Left ventricle myocardium inferior (tissue), 1 donor: Measurements from ENCODE around the gene ZDHHC5. TPM values are rescaled to one million over a fixed set of nuclear protein-coding genes. Genes with fewer than 3 reads are reported as not detected.

Experiments used
- DNase-seq: peaks from one replicate; pipeline ENCODE4 v3.0.0-alpha.2; 2020
- H3K27ac ChIP-seq: fragments of 200-600 bp; replicated peaks from 2 replicates; pipeline ENCODE4 v1.8.0; 2021
- H3K27me3 ChIP-seq: fragments of 200-600 bp; 2 replicates; pipeline ENCODE4 v1.8.0; 2021; ENCODE audit warnings: low read depth
- H3K36me3 ChIP-seq: fragments of 200-600 bp; 2 replicates; pipeline ENCODE4 v1.8.0; 2021
- H3K4me1 ChIP-seq: fragments of 200-600 bp; 2 replicates; pipeline ENCODE4 v1.8.0; 2021
- H3K4me3 ChIP-seq: fragments of 200-600 bp; 2 replicates; pipeline ENCODE4 v1.8.0; 2021; ENCODE audit warnings: mild to moderate bottlenecking, moderate library complexity
- H3K9me3 ChIP-seq: fragments of 200-600 bp; replicated peaks from 2 replicates; pipeline ENCODE4 v1.8.0; 2021
- intact Hi-C: fragments of 100-400 bp; cut with micrococcal nuclease; formaldehyde crosslinking; loops from one replicate; pipeline ENCODE4 v1.11.0; 2022
- total RNA-seq: library from RNA; stranded (reverse); fragmentation: NEBNext Ultra II Directional; extraction: Animal tissue kit (Norgen Biotek cat#: 25700); gene quantifications from one replicate; pipeline ENCODE4 v1.2.1, GENCODE V29; 2021
- TF ChIP-seq, protein P1 (sequence below): fragments of 200-600 bp; IDR thresholded peaks from 2 replicates; pipeline ENCODE4 v1.8.0; 2021; ENCODE audit warnings: antibody characterized with exemption, mild to moderate bottlenecking, borderline replicate concordance
- donor health status: DM: no; HTN: yes; CAD: no; lungs with severe emphysema.

The ZDHHC5 gene
- total RNA-seq, 1 donor from 2014 or later: 45.8 TPM

DNA sequence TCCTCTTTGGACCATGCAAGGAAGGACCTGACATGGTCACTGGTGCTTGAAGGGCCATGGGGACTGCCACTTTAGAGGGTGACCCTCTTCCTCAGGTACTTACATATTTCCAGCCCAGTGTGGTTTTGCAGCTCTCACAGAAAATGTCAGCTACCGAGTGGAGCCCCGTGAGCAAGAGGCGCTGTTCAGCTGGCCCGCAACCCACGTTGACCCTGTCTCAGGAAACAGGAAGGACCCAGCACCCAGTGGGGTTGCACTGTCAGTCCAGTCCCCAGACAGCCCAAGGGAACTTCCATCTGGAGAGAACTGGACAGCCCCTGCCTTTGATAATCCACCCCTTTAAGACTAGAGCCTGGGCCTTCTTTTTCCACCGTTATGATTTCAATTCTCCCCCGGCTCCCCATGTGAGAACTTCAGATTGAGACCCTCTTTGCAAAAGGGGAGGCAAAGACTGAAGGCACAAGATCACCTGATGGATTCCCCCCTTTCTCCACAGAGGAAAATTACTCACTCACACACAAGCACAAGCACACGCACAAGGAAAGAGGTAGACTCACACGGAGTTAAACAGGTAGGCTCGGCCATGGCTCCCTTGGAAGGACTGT is 21.6 kb upstream of the ZDHHC5 start:
- Histone ChIP-seq H3K4me1 (peaks cover 63% of the 10 kb centered on the region), H3K36me3 (no peaks in the 10 kb centered on the region), H3K27ac (peak overlapping the region; percentile 77), H3K9me3 (no peaks in the 10 kb centered on the region), H3K4me3 (peak overlapping the region; percentile 3), H3K27me3 (peaks cover 59% of the 10 kb centered on the region)
- DNase-seq: no peak
- TF ChIP-seq, protein P1, sequence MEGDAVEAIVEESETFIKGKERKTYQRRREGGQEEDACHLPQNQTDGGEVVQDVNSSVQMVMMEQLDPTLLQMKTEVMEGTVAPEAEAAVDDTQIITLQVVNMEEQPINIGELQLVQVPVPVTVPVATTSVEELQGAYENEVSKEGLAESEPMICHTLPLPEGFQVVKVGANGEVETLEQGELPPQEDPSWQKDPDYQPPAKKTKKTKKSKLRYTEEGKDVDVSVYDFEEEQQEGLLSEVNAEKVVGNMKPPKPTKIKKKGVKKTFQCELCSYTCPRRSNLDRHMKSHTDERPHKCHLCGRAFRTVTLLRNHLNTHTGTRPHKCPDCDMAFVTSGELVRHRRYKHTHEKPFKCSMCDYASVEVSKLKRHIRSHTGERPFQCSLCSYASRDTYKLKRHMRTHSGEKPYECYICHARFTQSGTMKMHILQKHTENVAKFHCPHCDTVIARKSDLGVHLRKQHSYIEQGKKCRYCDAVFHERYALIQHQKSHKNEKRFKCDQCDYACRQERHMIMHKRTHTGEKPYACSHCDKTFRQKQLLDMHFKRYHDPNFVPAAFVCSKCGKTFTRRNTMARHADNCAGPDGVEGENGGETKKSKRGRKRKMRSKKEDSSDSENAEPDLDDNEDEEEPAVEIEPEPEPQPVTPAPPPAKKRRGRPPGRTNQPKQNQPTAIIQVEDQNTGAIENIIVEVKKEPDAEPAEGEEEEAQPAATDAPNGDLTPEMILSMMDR: no peak
- intact Hi-C loops: no loop called here

DNA sequence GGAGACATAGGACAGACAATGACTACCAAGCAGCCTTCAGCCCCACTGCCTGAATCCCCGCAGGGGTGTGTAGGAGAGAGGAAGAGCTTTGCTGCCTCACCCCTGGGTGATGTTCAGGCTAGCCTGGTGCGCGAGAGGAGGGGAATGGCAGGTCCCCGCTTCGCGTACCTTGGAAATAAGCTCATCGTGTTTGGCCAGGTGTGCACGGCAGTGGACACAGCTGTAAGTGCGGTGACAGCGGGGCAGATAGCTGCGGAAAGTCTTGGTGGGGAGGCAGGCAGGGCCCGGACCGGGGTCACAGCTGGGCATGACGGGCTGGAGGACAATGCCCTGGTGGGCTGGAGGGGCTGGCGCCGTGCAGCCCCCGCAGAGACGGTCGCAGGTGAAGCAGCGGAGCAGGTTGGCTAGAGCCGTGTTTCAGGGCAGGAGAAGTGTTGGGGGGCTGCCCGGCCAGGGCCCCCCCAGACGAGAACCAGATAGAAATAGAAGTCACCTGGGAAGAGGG is 21.1 kb upstream of the ZDHHC5 start:
- Histone ChIP-seq H3K4me1 (peaks cover 62% of the 10 kb centered on the region), H3K27ac (peak overlapping the region; percentile 77), H3K9me3 (no peaks in the 10 kb centered on the region), H3K27me3 (peaks cover 64% of the 10 kb centered on the region), H3K4me3 (peak overlapping the region; percentile 3), H3K36me3 (no peaks in the 10 kb centered on the region)
- intact Hi-C loops: no loop called here
- no peak for DNase-seq
- TF ChIP-seq, protein P1: no peak

DNA sequence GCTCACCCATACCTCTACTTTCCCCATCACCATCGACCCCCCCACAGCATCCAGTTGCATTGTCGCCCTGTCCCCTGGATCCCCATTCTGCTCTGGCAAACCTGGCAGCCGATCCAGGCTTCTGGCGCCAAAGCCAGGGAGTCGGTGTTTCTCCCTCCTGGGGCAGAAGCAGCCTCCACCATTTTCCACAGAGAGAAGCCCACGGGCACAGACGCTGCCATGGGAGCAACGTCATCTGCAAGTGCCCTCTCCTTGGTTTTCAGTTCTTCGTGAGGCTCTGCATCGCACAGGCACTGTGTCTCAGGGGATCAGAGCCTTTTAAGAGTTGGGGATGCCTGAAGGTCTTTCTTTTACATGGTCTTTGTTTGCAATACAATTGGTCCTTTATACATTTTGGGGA is 20.5 kb upstream of the ZDHHC5 start:
- Histone ChIP-seq H3K4me1 (peaks cover 62% of the 10 kb centered on the region), H3K36me3 (no peaks in the 10 kb centered on the region), H3K9me3 (no peaks in the 10 kb centered on the region), H3K27me3 (peaks cover 68% of the 10 kb centered on the region), H3K27ac (peak overlapping the region; percentile 77), H3K4me3 (no peak overlapping the region)
- no peak for DNase-seq
- TF ChIP-seq, protein P1: no peak
- intact Hi-C loops: no loop called here

DNA sequence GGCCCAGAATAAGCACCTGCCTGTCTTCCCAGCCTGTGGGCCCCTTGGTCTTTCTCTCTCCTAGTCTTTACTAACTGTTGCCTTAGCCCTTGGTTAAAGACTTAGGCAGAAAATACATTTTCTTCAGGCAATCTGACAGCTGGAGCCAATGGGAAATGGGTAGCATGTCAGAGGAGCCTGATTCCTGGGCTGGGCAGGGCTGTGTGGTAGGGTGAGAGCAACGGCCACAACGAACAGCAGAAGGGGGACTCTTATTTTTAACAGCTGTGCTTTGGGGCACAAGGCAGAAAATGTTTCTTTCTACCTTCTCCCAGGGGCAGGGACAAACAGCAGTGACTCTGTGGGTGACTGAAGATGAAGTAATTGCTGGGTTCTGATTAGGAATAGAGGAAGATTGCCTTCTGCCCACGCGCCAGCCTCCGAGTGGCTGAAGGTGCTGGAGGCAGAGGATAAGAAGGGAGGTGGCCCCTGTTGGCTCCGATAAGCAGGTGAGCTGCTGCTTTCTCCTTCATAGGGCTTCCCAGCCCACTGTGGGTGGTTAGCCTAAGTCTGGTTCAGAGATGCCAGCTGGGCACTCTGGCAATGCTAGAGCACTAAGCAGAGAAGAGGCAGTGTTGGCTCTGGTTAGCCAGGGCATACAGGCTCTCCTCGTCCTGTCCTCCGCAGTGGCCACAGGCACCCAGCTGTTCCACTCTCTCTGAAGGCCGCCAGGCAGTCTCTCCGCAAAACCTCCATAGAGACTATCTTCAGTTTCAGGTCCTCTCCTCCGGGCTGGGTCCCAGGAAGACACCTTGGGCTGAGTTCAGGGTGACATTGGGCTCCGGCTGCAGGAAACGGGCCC is 19.7 kb upstream of the ZDHHC5 start:
- H3K27me3 ChIP-seq: peaks cover 72% of the 10 kb centered on the region
- H3K36me3 ChIP-seq: no peaks in the 10 kb centered on the region
- no peaks in the 10 kb centered on the region for H3K9me3 ChIP-seq
- H3K4me3 ChIP-seq: peak overlapping the region; percentile 62
- TF ChIP-seq, protein P1: no peak
- intact Hi-C loops: no loop called here
- H3K4me1 ChIP-seq: peaks cover 62% of the 10 kb centered on the region
- no peak for DNase-seq
- H3K27ac ChIP-seq: no peak overlapping the region

DNA sequence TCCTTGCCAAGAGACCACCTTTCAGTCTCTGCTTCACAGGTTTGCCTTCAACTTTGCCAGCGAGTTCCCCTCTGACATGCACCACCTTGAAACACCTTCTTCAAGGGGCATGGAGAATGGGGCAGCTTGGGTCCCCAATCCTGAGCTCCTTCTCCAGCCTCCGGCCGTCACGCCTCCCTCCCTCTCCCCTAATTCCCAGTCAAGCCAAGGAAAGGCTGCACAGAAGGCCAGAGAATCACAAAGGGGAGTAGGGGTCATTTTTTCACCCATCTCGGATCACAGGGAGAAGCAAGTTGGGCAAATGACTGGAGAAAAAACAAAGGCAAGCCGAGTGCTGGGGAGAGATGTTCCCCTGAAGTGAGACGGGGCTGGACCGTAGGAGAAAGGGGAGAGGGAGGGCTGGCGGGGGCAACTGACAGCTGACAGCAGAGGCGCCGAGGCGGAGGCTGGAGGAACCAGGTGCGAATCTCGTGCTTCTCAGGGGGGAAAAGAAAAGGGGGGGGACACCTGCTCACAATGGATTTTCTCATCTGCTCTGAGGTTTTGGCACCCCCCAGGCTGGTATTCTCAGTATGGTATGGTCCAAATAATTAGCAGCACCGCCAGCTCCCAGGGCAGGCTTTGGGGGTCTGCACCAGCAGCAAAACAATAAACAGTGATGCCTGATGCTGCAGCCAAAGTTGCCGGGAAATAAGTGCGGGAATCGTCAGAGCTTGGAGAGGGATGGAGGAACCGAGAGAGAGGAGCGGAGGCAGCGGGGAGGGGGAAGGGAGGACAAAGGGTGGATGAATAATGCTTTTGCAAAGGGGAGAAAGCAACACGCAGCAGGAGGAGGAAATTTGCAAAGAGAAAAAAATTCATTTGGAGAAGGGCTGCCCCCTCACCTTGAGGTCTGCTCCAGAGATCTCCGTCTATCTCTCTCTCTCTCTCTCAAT is 18.8 kb upstream of the ZDHHC5 start:
- DNase-seq: no peak
- Histone ChIP-seq H3K36me3 (no peaks in the 10 kb centered on the region), H3K27ac (peak overlapping the region; percentile 48), H3K4me1 (peaks cover 57% of the 10 kb centered on the region), H3K9me3 (no peaks in the 10 kb centered on the region), H3K27me3 (peaks cover 72% of the 10 kb centered on the region), H3K4me3 (peak overlapping the region; percentile 62)
- intact Hi-C loops: no loop called here
- TF ChIP-seq, protein P1: no peak
